K562 (cell line): ENCODE results near the gene VWF. TPM values are rescaled to one million over a fixed set of nuclear protein-coding genes. Genes with fewer than 3 reads are reported as not detected.

Experiments
- ATAC-seq: fragments of 200-7000 bp; cut with Tn5 transposase; 3 replicates; pipeline ENCODE4 v1.9.1; 2020; ENCODE audit warnings: moderate library complexity
- BruUV-seq: library from RNA; stranded (reverse); fragments of 400-500 nt; replicated peaks from 2 replicates; lab custom pipeline; 2021; lab: Mats Ljungman, UMichigan
- CTCF ChIA-PET: fragments of 300-600 bp; formaldehyde crosslinking; extraction: SDS; loops from one replicate; lab custom pipeline; 2021; ENCODE audit warnings: low intra/inter-chr PET ratio; lab: Yijun Ruan, JAX
- POLR2A ChIA-PET: fragments of 300-600, 350-650 bp; sonication (Branson Sonifier 250); formaldehyde crosslinking; extraction: SDS; loops from one replicate; lab custom pipeline; 2021; ENCODE audit warnings: antibody characterized with exemption, inconsistent platforms; lab: Yijun Ruan, JAX
- DNase-seq, 4 experiments: peaks; one replicate each; pipeline versions ENCODE4 v3.0.0 to v3.0.0-alpha.2; 2011 to 2018; ENCODE audit warnings: low spot score in 3 of 4, mixed read lengths in 3 of 4; ENCODE audit errors: extremely low read depth in 1 of 4
- FAIRE-seq: peaks from 2 replicates; lab custom pipeline; 2011; peaks lifted over from hg19 to GRCh38; lab: Jason Lieb, UNC
- H2AFZ ChIP-seq: 2 replicates; pipeline ENCODE4 v1.6.0; 2011; ENCODE audit warnings: low read depth, low read length, control low read depth, inconsistent platforms
- H3K27ac ChIP-seq: fragments of 200-600 bp; 3 replicates; pipeline ENCODE4 v1.8.0; 2011; ENCODE audit warnings: low read depth, mild to moderate bottlenecking, control low read depth, inconsistent platforms, low read length, moderate library complexity, mixed read lengths; ENCODE audit errors: extremely low read depth
- H3K27me3 ChIP-seq, 2 experiments: fragments of 300-600 bp in 1 of 2; 2 replicates in 1 of 2; 3 replicates in 1 of 2; pipeline versions ENCODE4 v1.6.0 to v1.8.0; 2011; ENCODE audit warnings: inconsistent platforms in 2 of 2, low read length in 2 of 2, mild to moderate bottlenecking in 1 of 2, mixed read lengths in 1 of 2, moderate library complexity in 1 of 2; ENCODE audit not compliant: control insufficient read depth in 2 of 2, insufficient read depth in 2 of 2
- H3K36me3 ChIP-seq: fragments of 300-600 bp; 3 replicates; pipeline ENCODE4 v1.8.0; 2011; ENCODE audit warnings: mild to moderate bottlenecking, low read length, inconsistent platforms; ENCODE audit not compliant: control insufficient read depth, insufficient read depth
- H3K4me1 ChIP-seq, 2 experiments: fragments of 200-600 bp in 1 of 2; replicated peaks in 1 of 2; 2 replicates in 1 of 2; 3 replicates in 1 of 2; pipeline versions ENCODE4 v1.5.1 to v1.8.0; 2011; ENCODE audit warnings: inconsistent platforms in 2 of 2, low read length in 2 of 2, mild to moderate bottlenecking in 1 of 2, mixed read lengths in 1 of 2, moderate library complexity in 1 of 2; ENCODE audit not compliant: control insufficient read depth in 2 of 2, insufficient read depth in 2 of 2
- H3K4me2 ChIP-seq: 2 replicates; pipeline ENCODE4 v1.6.1; 2011; ENCODE audit warnings: low read length, control low read depth, inconsistent platforms, mixed read lengths; ENCODE audit not compliant: insufficient read depth
- H3K4me3 ChIP-seq: fragments of 200-600 bp; sonication (generic), shearing (Covaris generic); 2 replicates; pipeline ENCODE4 v1.5.1; 2016; ENCODE audit warnings: control low read depth, inconsistent platforms
- H3K79me2 ChIP-seq: fragments of 200-600 bp; 3 replicates; pipeline ENCODE4 v1.8.0; 2011; ENCODE audit warnings: low read length, inconsistent platforms; ENCODE audit not compliant: control insufficient read depth, insufficient read depth
- H3K9ac ChIP-seq, 2 experiments: 2 replicates each; pipeline versions ENCODE4 v1.6.0 to v1.6.1; 2011; ENCODE audit warnings: low read depth in 2 of 2, low read length in 2 of 2, control low read depth in 1 of 2, inconsistent platforms in 1 of 2, mild to moderate bottlenecking in 1 of 2, mixed read lengths in 1 of 2; ENCODE audit not compliant: insufficient read depth in 1 of 2
- H3K9me1 ChIP-seq: one replicate; pipeline ENCODE4 v1.6.0; 2011; ENCODE audit warnings: inconsistent platforms, mild to moderate bottlenecking, low read length, moderate library complexity; ENCODE audit not compliant: control insufficient read depth, insufficient read depth
- H3K9me3 ChIP-seq: replicated peaks from 2 replicates; pipeline ENCODE4 v1.5.1; 2011; ENCODE audit warnings: low read depth, low read length, inconsistent platforms; ENCODE audit not compliant: control insufficient read depth, insufficient read depth
- H4K20me1 ChIP-seq: replicated peaks from 2 replicates; pipeline ENCODE4 v1.6.1; 2011; ENCODE audit warnings: low read length, inconsistent platforms, mixed read lengths; ENCODE audit not compliant: control insufficient read depth, insufficient read depth
- BACH1 ChIP-seq: fragments of 200-800 bp; sonication (Bioruptor generic); IDR thresholded peaks from 2 replicates; pipeline ENCODE4 v1.6.1; 2016; ENCODE audit warnings: missing genetic modification characterization, missing compliant biosample characterization
- BHLHE40 ChIP-seq: IDR thresholded peaks from 2 replicates; pipeline ENCODE4 v1.6.1; 2011; ENCODE audit warnings: low read length, improper control_type of control experiment
- ETV6 ChIP-seq, 3 experiments: fragments of 150-350 bp in 1 of 3; sonication (generic) in 1 of 3; formaldehyde crosslinking in 1 of 3; IDR thresholded peaks; 2 replicates each; pipeline versions ENCODE4 v1.6.1 to v1.8.0; 2014 to 2022; ENCODE audit warnings: borderline replicate concordance in 2 of 3, low read depth in 2 of 3, antibody characterized with exemption in 1 of 3, low read length in 1 of 3, mild to moderate bottlenecking in 1 of 3, missing genetic modification reagents in 1 of 3
- HMG20A ChIP-seq: fragments of 450-650 bp; formaldehyde crosslinking; conservative IDR thresholded peaks from 2 replicates; pipeline ENCODE4 v1.4.0; 2020; ENCODE audit warnings: mild to moderate bottlenecking, mixed read lengths
- HMG20B ChIP-seq: fragments of 250-450 bp; sonication (Bioruptor Pico); IDR thresholded peaks from 2 replicates; pipeline ENCODE4 v1.5.0; 2021; ENCODE audit warnings: mild to moderate bottlenecking
- PHF21A ChIP-seq: fragments of 450-650 bp; IDR thresholded peaks from 2 replicates; pipeline ENCODE4 v1.6.1; 2017; ENCODE audit warnings: low read depth, borderline replicate concordance
- SAFB ChIP-seq: fragments of 200-400 bp; formaldehyde crosslinking; IDR thresholded peaks from 2 replicates; pipeline ENCODE4 v1.6.1; 2017; ENCODE audit warnings: low read depth, low read length, borderline replicate concordance
- TAF9B ChIP-seq: fragments of 450-650 bp; IDR thresholded peaks from 2 replicates; pipeline ENCODE4 v1.6.1; 2018; ENCODE audit warnings: mild to moderate bottlenecking; ENCODE audit not compliant: partially characterized antibody
- VEZF1 ChIP-seq: fragments of 200-800 bp; sonication (Bioruptor generic); IDR thresholded peaks from 2 replicates; pipeline ENCODE4 v1.6.1; 2017; ENCODE audit warnings: missing genetic modification characterization, missing compliant biosample characterization
- ZBTB1 ChIP-seq: sonication (generic); formaldehyde crosslinking; IDR thresholded peaks from 2 replicates; pipeline ENCODE4 v1.8.1; 2023; ENCODE audit warnings: missing genetic modification reagents, low read depth, mild to moderate bottlenecking, borderline replicate concordance
- ZNF140 ChIP-seq: fragments of 250-450 bp; sonication (Bioruptor Pico); IDR thresholded peaks from 2 replicates; pipeline ENCODE4 v1.8.0; 2021; ENCODE audit warnings: moderate library complexity, mild to moderate bottlenecking, inconsistent platforms
- ZNF232 ChIP-seq: sonication (generic); formaldehyde crosslinking; IDR thresholded peaks from 2 replicates; pipeline ENCODE4 v1.8.0; 2022; ENCODE audit warnings: mild to moderate bottlenecking, missing genetic modification reagents
- ZNF280A ChIP-seq: fragments of 450-650 bp; IDR thresholded peaks from 2 replicates; pipeline ENCODE4 v1.6.1; 2018; ENCODE audit warnings: mild to moderate bottlenecking, low read depth; ENCODE audit not compliant: partially characterized antibody
- ZSCAN32 ChIP-seq: fragments of 450-650 bp; formaldehyde crosslinking; IDR thresholded peaks from 2 replicates; pipeline ENCODE4 v1.4.0; 2020; ENCODE audit warnings: mild to moderate bottlenecking, moderate library complexity
- WGBS: fragments of 100-300 bp; shearing (Covaris generic); methylation state at CpG from one replicate; pipeline ENCODE4 v1.1.6; 2016; ENCODE audit warnings: low coverage, mixed read lengths; ENCODE audit not compliant: insufficient coverage; ENCODE audit errors: missing lambda C conversion rate; 5-methylcytosine and 5-hydroxymethylcytosine counted together
- in situ Hi-C: fragments of 300-500 bp; cut with MboI; formaldehyde crosslinking; loops from 4 replicates; pipeline ENCODE4 v1.15.0; 2018; ENCODE audit warnings: inconsistent platforms, mixed read lengths
- intact Hi-C: fragments of 100-400 bp; cut with micrococcal nuclease; formaldehyde crosslinking; loops from 2 replicates; pipeline ENCODE4 v1.14.2; 2022
- polyA plus RNA-seq, 8 experiments: library from polyadenylated mRNA; depleted of rRNA in 4 of 8; stranded (reverse) in 5 of 8; unstranded in 3 of 8; fragments of >200 nt; fragmentation: Nextera tagmentation in 2 of 8; fragmentation: Illumina TruSeq in 1 of 8; extraction: Ambion mirVana in 2 of 8; extraction: Trizol in 1 of 8; gene quantifications; 2 replicates each; pipeline versions ENCODE4 v1.2.1 to v1.2.3, GENCODE V29; 2011 to 2014; ENCODE audit warnings: inconsistent platforms in 1 of 8, missing spikeins in 1 of 8
- total RNA-seq, 7 experiments: library from RNA; depleted of rRNA in 6 of 7; stranded (reverse); fragments of >200 nt in 6 of 7; fragmentation: Illumina TruSeq in 2 of 7; extraction: Trizol in 2 of 7; gene quantifications; 2 replicates each; pipeline versions ENCODE4 v1.2.1 to v1.2.3, GENCODE V29; 2011 to 2021; ENCODE audit warnings: low replicate concordance in 1 of 7
- TF ChIP-seq, protein P1 (sequence below): sonication (generic); IDR thresholded peaks from 2 replicates; pipeline ENCODE4 v1.6.1; 2016
- TF ChIP-seq, protein P2 (sequence below): sonication (generic); formaldehyde crosslinking; IDR thresholded peaks from 2 replicates; pipeline ENCODE4 v1.8.1; 2023; ENCODE audit warnings: mild to moderate bottlenecking, missing genetic modification reagents, moderate library complexity

The VWF gene
- total and polyA plus RNA-seq, 9 of the 15 experiments (the other 6 are each of a cell fraction or from before 2014, with no cell fraction given): 0.53 TPM; not detected in 8

- BruUV-seq: no TSS peak
- no peak for TF ChIP-seq ZNF232
- TF ChIP-seq BACH1 (tag): no peak
- TF ChIP-seq HMG20B (CRISPR knock-in tag): no peak
- no peak for TF ChIP-seq ZNF280A
- no peak for TF ChIP-seq ETV6 (IDR thresholded peaks at IDR 0.05; ENCODE audit: borderline replicate concordance in 1 of 2, low read depth in 2 of 2, low read length in 1 of 2)
- TF ChIP-seq ETV6 (CRISPR knock-in tag; IDR thresholded peaks at IDR 0.05; ENCODE audit: borderline replicate concordance): no peak
- TF ChIP-seq ZBTB1 (CRISPR knock-in tag): no peak
- TF ChIP-seq ZSCAN32 (CRISPR knock-in tag): no peak
- TF ChIP-seq, protein P1, sequence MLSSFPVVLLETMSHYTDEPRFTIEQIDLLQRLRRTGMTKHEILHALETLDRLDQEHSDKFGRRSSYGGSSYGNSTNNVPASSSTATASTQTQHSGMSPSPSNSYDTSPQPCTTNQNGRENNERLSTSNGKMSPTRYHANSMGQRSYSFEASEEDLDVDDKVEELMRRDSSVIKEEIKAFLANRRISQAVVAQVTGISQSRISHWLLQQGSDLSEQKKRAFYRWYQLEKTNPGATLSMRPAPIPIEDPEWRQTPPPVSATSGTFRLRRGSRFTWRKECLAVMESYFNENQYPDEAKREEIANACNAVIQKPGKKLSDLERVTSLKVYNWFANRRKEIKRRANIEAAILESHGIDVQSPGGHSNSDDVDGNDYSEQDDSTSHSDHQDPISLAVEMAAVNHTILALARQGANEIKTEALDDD: no peak
- TF ChIP-seq SAFB: no peak
- no peak for TF ChIP-seq TAF9B
- TF ChIP-seq PHF21A: no peak
- TF ChIP-seq, protein P2, sequence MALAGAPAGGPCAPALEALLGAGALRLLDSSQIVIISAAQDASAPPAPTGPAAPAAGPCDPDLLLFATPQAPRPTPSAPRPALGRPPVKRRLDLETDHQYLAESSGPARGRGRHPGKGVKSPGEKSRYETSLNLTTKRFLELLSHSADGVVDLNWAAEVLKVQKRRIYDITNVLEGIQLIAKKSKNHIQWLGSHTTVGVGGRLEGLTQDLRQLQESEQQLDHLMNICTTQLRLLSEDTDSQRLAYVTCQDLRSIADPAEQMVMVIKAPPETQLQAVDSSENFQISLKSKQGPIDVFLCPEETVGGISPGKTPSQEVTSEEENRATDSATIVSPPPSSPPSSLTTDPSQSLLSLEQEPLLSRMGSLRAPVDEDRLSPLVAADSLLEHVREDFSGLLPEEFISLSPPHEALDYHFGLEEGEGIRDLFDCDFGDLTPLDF (CRISPR knock-in tag): no peak
- no peak for TF ChIP-seq ZNF140 (CRISPR knock-in tag)
- TF ChIP-seq BHLHE40: no peak
- no peak for TF ChIP-seq HMG20A (CRISPR knock-in tag)
- no peak for TF ChIP-seq VEZF1 (CRISPR knock-in tag)
- Histone ChIP-seq H3K79me2 (no peaks in the 10 kb centered on the region), H3K9me3 (no peaks in the 10 kb centered on the region), H3K4me3 (no peak overlapping the region), H3K36me3 (no peaks in the 10 kb centered on the region), H3K4me2 (no peak overlapping the region), H4K20me1 (no peaks in the 10 kb centered on the region), H3K27me3 (peaks cover 4 to 36% of the 10 kb centered on the region in 2 experiments; a peak in 3 of 5 replicates), H3K4me1 (peaks cover 0 to 11% of the 10 kb centered on the region in 2 experiments; a peak in 2 of 5 replicates), H2AFZ (no peak overlapping the region), H3K27ac (no peak overlapping the region), H3K9me1 (no peaks in the 10 kb centered on the region), H3K9ac (no peak overlapping the region)
- ChIA-PET CTCF (no interaction called here), POLR2A (no interaction called here)
- in situ Hi-C loops: loop anchor here (25.0 kb wide), 1 partner anchor 409 kb away; the partner anchor contains the start of genes TAPBPL and VAMP1
- FAIRE-seq (no peak), DNase-seq (no peak), ATAC-seq (no peak)
- 0% methylated on average over 4 of the region's 4 CpGs for WGBS
- intact Hi-C loops: no loop called here
Measured at GRCh38 chr12:6053541-6053940, 70.9 kb downstream of the VWF start.
